Hippocampal formation (tissue), 2 donors: ENCODE measurements around the gene GIMAP7.
"Not testable (repeated sequence)": the region's sequence is repeated elsewhere in the genome, so short reads cannot be mapped to it uniquely, and the experiment has no call there.

ENCODE experiments used
- DNase-seq, 2 donors: peaks; one replicate each; lab custom pipeline; 2025; lab: John Stamatoyannopoulos, UW

Gene GIMAP7

DNA sequence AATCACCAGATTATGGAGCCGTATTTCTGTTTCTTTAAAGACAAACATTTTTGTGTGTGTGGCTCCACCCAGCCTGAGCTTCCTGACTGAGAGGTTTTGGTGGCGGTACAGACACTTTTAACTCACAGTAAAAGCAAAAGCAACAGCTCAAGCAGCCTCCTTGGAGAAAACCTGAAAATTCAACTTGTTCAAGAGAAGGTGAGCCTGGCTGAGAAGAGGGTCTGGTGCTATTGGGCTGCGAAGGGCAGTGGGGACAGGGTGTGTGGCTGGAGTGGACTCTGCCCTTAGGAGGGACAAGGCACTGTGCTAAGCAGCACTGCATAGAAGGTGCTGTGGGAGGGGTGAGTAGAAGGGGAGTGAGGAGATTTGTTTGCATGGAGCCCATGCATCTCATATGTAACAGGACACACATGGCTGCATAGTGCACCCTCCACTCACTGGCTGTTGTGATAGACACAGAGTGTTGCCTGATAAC is at the start of gene GIMAP7:
Gene GIMAP7 (plus strand): TSS at position 125 of the 475 bp plus-strand sequence. CDS start 5,103 bp downstream, outside the sequence.
- DNase-seq, result no peak

DNA sequence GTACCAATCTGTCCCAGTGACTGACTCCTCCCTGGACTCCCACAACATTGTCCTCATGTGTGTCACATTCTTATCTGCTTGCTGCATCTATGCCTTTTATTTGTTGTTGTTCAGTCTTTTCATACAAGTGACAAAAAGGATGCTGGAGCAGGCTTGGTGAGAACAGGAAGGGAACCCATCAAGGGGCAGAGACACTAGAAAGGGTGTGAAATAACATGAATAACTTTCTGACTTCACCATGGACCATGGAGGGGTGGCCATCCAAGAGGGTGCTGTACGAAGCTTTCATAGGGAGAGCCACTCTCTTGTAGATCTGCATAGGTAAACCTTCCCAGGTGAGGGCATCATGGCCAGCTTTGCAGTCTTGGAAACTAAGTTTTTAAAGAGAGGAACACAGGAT is 49.7 kb upstream of the GIMAP7 start:
- no peak for DNase-seq

DNA sequence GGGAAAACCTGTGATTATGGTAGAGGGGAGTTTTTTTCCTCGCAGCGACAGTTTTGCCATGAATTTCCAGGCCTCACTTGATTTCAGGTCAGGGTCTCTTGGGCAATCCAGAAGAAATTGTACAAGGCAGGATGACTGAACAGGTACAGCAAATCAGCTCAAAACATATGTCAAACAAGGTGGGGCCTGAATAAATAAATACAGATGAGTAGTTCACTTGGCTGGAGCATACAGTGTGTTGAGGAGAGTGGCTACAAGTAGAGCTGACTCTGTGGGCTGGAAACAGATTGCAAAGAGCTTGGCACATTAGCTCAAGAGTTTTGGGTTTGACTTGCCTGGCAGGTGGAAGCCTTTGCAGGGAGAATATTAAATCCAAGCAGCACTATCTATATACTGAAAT is 49.3 kb upstream of the GIMAP7 start:
- DNase-seq, result no peak

GRCh38 chr7:150466477-150466876 is 48.2 kb upstream of the GIMAP7 start:
- DNase-seq, result no peak

DNA sequence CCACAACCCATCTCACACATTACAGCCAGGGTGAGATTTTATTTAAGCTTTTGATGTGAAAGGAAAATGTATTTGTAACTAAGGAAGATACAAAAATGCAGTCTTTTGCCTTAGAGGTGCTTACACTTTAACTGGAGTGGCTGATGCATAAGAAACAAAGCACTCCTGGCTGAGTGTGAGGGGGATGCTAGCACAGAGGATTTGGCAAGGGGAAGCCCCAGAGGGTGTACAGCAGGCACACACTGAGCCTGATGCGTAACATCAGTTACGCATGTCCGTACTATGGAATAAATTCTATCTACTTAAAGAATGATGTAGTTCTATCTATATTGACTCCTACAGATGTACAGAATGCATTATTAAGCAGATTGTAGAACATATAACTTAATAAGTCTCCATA is 46.4 kb upstream of the GIMAP7 start:
- no peak for DNase-seq

DNA sequence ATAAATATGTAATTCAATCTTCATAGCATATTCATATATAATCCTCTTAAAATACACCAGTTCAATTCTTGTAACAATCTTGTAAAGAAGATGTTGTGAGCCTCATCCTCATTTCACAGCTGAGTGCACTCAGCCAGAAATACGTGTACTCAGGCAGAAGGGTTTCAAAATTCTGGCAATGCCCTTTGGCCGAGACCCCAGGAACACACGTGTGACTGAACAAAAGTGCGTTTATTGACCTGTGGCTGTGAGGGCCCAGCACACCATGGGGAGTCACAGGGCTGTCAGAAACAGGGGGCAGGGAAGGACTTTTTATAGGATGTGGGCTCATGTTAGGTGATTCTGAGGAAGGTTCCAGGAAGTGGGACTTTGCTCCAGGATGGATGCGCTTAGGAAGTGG is 42.8 kb upstream of the GIMAP7 start:
- DNase-seq, result no peak

DNA sequence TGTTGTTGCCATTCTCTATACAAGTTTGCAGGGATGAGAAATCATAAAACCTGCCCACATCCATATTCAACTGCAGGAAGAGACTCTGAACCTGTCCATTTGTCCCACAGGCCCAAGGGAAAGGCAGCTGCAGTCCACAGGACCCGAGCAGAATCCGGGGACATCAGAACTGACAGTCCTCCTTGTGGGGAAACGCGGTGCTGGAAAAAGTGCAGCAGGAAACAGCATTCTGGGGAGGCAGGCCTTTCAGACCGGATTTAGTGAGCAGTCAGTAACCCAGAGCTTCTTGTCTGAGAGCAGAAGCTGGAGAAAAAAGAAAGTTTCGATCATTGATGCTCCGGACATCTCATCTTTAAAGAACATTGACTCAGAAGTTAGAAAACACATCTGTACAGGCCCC is 40.8 kb upstream of the GIMAP7 start:
- DNase-seq, result no peak

- no peak for DNase-seq
These were observed 38.4 kb upstream of the GIMAP7 start for GRCh38 chr7:150476285-150476684.

- DNase-seq, result no peak
These were observed 37.6 kb upstream of the GIMAP7 start for GRCh38 chr7:150476819-150477631.

DNA sequence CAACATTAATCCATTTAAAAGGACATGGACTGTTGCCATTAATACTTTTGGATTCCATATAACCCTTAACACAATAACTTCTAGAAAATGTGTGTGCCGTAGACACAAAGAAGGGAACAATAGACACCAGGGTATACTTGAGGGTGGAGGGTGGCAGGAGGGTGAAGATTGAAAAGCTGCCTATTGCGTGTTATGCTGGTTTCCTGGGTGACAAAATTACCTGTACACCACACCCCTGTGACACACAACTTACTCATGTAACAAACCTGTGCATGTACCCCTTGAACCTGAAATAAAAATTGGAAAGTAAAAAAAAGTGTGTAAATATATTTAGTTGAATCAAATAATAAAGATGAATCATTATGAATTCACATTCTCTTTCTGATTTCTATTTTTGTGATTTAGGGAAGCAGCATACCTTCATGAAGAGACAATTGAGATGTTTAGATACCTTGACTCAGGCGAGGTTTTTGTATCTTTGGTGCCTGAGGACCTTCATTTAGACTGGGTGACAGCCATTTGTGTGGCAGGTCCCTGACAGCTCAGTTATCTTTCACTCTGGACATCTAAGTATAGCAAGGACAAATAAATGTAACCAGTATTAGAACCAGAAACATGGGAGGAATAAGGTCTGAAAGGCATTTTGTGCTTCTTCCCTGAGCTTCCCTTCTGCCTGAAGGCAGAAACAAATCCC is 35.5 kb upstream of the GIMAP7 start:
- DNase-seq, result no peak

DNA sequence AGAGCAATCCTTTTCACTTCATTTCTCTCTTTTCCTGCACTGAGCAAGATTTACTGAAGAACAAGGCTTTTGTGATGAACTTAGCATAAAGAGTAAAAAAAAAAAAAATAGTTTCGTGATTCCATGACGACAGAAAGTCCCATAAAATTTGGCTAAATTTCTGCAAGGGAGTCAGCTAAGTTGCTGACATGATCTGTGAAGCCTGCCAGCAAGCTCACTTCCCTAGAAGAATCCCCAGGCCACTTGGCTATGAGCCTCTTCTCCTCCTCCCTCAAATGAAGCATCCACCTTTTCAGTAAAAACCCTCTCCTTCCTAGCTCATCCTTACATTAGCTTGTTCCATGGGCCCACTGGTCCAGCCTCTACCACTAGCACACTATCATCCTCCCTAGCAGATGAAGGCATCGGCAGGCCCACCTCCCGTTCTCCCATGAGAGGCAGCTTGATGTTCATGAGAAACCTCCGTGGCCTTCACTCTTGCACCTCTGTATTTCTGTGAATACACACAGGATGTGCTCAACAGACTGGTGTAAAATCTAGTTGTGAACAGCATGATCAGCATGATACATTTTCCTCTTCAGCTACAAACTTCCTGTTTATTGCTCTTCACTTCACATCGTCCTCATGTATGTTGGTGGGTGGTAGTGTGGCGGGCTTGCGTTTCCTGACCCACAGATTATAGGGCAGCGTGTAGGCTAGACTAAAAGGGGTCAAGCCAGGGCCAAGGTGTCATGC is 33.3 kb upstream of the GIMAP7 start:
- no peak for DNase-seq

DNA sequence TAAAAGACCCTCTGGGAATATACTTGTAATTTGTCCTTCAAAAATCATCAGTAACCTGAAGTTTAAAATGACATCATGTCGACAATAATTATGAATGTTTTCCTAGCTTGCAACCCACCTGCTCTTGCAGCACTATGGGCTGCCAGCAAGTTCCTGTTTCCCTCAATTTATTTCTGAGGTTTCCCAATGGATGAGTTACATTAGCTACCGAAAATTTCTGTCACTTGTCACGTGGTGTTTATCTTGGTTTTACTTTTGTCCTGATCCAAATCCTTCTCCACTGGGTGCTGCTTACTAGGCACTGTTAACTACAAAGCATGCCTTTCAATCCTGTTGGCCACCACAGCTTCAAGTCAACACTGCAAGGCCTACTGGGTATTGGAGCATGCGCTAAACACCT is 32.8 kb upstream of the GIMAP7 start:
- no peak for DNase-seq

DNA sequence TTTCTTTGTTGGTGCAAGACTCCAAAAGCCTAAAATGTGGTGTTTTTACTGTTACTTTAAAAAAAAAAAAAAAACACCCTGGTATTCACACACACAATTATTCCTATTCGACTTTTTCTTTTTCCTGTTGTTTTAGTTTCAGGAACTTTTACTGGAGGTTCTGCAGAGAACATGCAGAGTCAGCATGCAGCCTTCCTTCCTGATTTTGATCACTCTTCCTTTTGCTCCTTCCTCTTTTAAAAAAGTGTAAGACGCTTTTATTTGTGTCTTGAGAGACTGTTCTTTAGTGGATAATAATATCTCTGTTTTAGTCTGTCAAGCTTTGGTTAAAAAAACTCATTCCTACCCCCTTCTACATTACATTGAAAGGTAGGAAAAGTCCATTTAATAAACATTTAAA is 31.2 kb upstream of the GIMAP7 start:
- DNase-seq, result not testable (repeated sequence)

DNA sequence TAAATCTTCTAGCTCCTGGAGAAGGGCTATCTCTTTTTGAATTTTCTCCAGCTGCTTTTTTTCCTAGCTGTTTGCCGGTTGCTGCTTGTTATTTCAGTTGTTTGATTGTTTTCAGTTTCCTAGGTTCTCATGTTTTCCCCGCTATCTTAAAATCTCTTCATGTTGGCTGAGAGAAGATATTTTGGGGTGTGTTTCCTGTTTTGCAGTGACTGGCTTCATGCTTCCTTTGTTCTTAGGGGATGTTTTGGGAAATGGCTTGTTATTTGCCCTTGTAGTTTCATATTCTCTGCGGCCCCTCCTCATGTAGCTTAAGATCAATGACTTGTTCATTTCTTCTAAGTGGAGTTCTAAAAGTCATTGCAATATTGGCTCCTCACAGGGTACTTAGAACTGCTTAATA is 30.6 kb upstream of the GIMAP7 start:
- not testable (repeated sequence) for DNase-seq

- DNase-seq, result no peak
These were observed 27.0 kb upstream of the GIMAP7 start for GRCh38 chr7:150487625-150488024.

DNA sequence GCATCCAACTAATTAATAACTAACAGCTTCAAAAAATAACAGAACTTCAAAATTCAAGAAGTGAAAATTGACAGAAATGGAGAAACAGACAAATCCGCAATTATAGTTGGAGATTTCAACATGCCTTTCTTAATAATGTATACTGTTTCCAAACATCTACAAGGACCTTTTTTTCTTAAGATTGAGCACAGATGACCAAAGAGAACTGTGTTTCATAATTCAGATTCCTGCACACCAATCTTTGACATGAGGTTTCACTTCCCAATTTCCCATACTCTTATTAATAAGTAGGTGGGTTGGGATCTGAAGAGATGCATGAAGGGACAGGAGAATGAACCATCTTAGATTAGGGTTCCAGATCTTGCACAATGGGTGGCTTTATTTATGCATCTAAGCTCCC is 24.9 kb upstream of the GIMAP7 start:
- no peak for DNase-seq

DNA sequence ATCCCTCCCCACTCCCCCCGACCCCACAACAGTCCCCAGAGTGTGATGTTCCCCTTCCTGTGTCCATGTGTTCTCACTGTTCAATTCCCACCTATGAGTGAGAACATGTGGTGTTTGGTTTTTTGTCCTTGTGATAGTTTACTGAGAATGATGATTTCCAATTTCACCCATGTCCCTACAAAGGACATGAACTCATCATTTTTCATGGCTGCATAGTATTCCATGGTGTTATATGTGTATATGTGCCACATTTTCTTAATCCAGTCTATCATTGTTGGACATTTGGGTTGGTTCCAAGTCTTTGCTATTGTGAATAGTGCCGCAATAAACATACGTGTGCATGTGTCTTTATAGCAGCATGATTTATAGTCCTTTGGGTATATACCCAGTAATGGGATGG is 21.2 kb upstream of the GIMAP7 start:
- not testable (repeated sequence) for DNase-seq

- DNase-seq, result no peak
These were observed 12.2 kb upstream of the GIMAP7 start for GRCh38 chr7:150502519-150502918.

GRCh38 chr7:150503155-150503554 is 11.5 kb upstream of the GIMAP7 start:
- DNase-seq, result no peak

DNA sequence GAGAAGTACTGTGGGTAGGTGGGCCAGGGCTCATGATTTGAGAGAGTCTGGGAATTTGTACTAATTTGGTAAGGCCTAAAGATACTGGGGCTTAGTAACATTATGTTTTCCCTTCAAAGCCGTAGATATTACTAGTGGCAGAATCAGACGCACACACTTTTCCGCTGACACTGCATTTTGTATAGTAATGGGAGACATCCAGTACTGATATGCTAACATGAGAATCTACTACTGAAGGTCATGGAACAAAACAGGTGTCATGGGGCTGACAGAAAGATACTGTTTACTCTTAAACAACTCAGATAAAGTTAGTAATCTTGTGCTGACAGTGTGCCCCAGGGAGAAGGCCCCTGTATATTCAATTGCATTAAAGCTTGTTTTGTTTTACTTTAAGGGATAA is 11.1 kb upstream of the GIMAP7 start:
- DNase-seq, result no peak

DNA sequence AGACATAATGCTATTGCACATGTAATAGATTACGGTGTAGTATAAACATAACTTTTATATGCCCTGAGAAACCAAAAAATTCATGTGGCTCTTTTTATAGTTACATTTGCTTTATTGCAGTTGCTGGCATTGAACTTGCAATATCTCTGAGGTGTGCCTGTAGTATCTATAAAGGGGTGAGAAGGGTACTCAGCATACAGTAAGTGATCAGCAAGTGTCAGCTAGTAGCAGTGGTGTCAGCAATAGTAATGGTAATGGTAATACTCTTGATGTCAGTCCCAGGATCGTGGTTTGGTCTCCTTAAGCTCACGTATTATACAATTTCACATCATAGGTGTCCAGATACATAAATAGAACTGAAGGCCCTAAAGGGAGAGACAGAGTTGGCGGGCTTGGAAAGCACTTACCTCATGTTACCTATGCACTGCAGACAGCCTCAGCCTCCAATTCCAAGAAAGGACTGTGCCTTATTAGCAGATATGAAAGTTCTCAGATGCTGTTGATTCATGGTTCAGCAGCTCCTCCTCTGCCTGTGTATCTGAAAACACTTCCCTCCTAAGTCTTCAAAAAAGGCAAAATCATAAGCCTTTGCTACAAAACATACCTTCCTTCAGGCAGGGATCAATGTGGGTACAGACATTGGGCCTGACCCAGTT is 6.6 kb upstream of the GIMAP7 start:
- no peak for DNase-seq

GRCh38 chr7:150511048-150511447 is 3.6 kb upstream of the GIMAP7 start:
- DNase-seq, result no peak
